ENCODE data around the gene FASN. TPM values are rescaled to one million over a fixed set of nuclear protein-coding genes. Genes with fewer than 3 reads are reported as not detected.

The FASN gene
- total and polyA plus RNA-seq, 2 donors (not counting 1 experiment from before 2014, with no cell fraction given): 19.4 to 35.6 TPM

DNA sequence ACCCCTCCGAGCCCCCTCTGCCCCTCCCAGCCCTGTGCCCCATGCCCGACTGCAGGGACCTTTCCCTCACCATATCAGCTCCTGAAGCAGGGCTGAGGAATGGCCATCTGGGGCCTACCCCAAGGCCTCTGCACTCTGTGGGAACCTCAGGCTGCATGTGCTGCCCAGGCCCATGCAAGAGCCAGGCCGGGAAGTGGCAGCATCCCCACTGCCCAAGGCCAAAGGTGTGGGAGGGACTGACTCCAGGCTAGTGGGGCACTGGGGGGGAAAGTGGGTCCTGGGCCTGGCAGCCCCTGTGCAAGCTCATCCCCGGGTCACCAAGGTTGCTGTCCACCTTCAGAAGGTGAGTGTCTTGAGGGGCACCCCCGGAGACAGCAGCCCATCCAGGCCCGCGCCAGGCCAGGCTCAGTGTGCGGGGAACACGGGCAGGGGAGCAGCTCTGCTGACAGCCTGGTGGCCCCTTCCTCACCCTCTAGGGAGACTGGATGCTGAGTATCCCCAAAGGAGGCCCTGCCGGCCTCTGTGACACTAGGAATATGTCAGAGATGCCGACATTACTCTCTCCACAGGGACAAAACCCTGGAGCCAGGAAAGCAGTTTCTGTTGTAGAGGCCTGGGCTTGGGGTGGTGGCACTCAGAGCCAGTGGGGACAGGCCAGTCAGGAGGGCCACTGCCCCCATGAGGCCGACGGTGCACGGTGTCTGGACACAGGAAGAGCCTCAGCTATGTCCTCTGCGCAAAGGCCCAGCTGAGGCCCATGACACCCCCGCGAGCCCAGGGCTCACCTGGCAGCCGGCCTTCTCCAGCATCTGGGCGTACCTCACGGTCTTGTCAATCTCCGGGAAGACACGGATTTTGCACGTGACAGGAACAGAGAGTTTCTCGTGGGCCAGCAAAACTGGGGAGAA lies 35.7 kb downstream of the FASN start:
- no peak overlapping the region for H3K4me2 ChIP-seq (replicated peaks; ENCODE audit: low read depth, low read length, poor library complexity, severe bottlenecking)
- no peak overlapping the region for H3K27ac Mint-ChIP-seq
- H3K9me3 ChIP-seq (ENCODE audit: control extremely low read depth in 1 of 3, control insufficient read depth in 2 of 3, insufficient read depth in 1 of 3, low read length in 2 of 3): no peaks in the 10 kb centered on the region
- H3K27me3 ChIP-seq (replicated peaks in 1 of 4; ENCODE audit: control extremely low read depth in 1 of 4, control insufficient read depth in 3 of 4, insufficient read depth in 4 of 4, low read length in 3 of 4): no peaks in the 10 kb centered on the region
- H3K4me3 ChIP-seq (ENCODE audit: control extremely low read depth in 1 of 5, extremely low read depth in 1 of 5, insufficient read depth in 1 of 5, low read depth in 2 of 5, low read length in 4 of 5): no peak overlapping the region
- TF ChIP-seq EZH2 (IDR thresholded peaks at IDR 0.05; ENCODE audit: borderline replicate concordance, insufficient read depth, low read depth, low read length, poor library complexity, severe bottlenecking) (no peak), CTCF (IDR thresholded peaks at IDR 0.05) (no peak)
- intact Hi-C loops (cut with micrococcal nuclease): no loop called here
- CTCF ChIA-PET: no interaction called here
- peaks cover 15% of the 10 kb centered on the region for H3K4me1 Mint-ChIP-seq
- no peak overlapping the region for H3K27ac ChIP-seq (ENCODE audit: low read length in 2 of 2)
- peaks cover 12% of the 10 kb centered on the region for H3K79me2 ChIP-seq (ENCODE audit: control insufficient read depth, insufficient read depth, low read length)
- H3K9me3 Mint-ChIP-seq (ENCODE audit: insufficient read depth): no peaks in the 10 kb centered on the region
- no peaks in the 10 kb centered on the region for H3K27me3 Mint-ChIP-seq
- POLR2A ChIA-PET: no interaction called here
- no peak overlapping the region for H2AFZ ChIP-seq (ENCODE audit: insufficient read depth, low read depth, low read length, poor library complexity, severe bottlenecking)
- H3K36me3 ChIP-seq (replicated peaks in 1 of 2; ENCODE audit: control extremely low read depth in 1 of 2, control insufficient read depth in 1 of 2, extremely low read depth in 1 of 2, insufficient read depth in 2 of 2, low read length in 1 of 2): peaks cover 0 to 34% of the 10 kb centered on the region in 2 experiments
- no peak overlapping the region for H3K9ac ChIP-seq (ENCODE audit: low read length)
- WGBS (ENCODE audit: insufficient coverage): 94% methylated on average over 21 of the region's 24 CpGs
- no peak for DNase-seq
- H4K20me1 ChIP-seq (ENCODE audit: control insufficient read depth, insufficient read depth, low read length, poor library complexity, severe bottlenecking): peaks cover 8% of the 10 kb centered on the region
- H3K4me1 ChIP-seq (ENCODE audit: control insufficient read depth in 2 of 2, insufficient read depth in 2 of 2, low read length in 2 of 2): peaks cover 16 to 26% of the 10 kb centered on the region in 2 donors
- ATAC-seq (ENCODE audit: low read depth): no peak
- H3K4me3 Mint-ChIP-seq: no peak overlapping the region

All from B cell (primary cell).